Natural killer cell (primary cell): ENCODE measurements around the gene MRPS6. TPM values are rescaled to one million over a fixed set of nuclear protein-coding genes. Genes with fewer than 3 reads are reported as not detected.

Experiments
- ATAC-seq, 3 donors: fragments of 150-1000 bp in 2 of 3; fragments of 200-7000 bp in 1 of 3; cut with Tn5 transposase; 1 replicate in 1 of 3; 2 replicates in 2 of 3; pipeline ENCODE4 v1.10.0; 2021; ENCODE audit warnings: mild to moderate bottlenecking in 2 of 3, moderate library complexity in 2 of 3
- DNase-seq, 2 donors: peaks; one replicate each; pipeline versions ENCODE4 v3.0.0 to v3.0.0-alpha.2; 2013 to 2021; ENCODE audit warnings: mixed read lengths in 1 of 2
- H3K27ac ChIP-seq: one replicate; pipeline ENCODE4 v1.5.1; 2013; ENCODE audit warnings: mild to moderate bottlenecking, low read length
- H3K27me3 ChIP-seq: one replicate; pipeline ENCODE4 v1.6.1; 2013; ENCODE audit warnings: low read length; ENCODE audit not compliant: control insufficient read depth, insufficient read depth
- H3K36me3 ChIP-seq: one replicate; pipeline ENCODE4 v1.6.1; 2013; ENCODE audit warnings: low read length; ENCODE audit not compliant: control insufficient read depth, insufficient read depth
- H3K4me1 ChIP-seq: one replicate; pipeline ENCODE4 v1.6.1; 2013; ENCODE audit warnings: low read length; ENCODE audit not compliant: control insufficient read depth, insufficient read depth
- H3K4me3 ChIP-seq: one replicate; pipeline ENCODE4 v1.5.1; 2013; ENCODE audit warnings: low read length
- H3K9me3 ChIP-seq: one replicate; pipeline ENCODE4 v1.6.1; 2013; ENCODE audit warnings: low read length; ENCODE audit not compliant: control insufficient read depth, insufficient read depth
- H3K27ac Mint-ChIP-seq, 2 donors: one replicate each; pipeline ENCODE4 v1.8.0; 2022; ENCODE audit warnings: mild to moderate bottlenecking in 2 of 2, mixed read lengths in 2 of 2, moderate library complexity in 1 of 2
- H3K27me3 Mint-ChIP-seq, 2 donors: one replicate each; pipeline ENCODE4 v1.8.0; 2022; ENCODE audit warnings: low read depth in 2 of 2, mixed read lengths in 2 of 2
- H3K36me3 Mint-ChIP-seq: one replicate; pipeline ENCODE4 v1.8.0; 2022; ENCODE audit warnings: mixed read lengths
- H3K4me1 Mint-ChIP-seq, 2 donors: one replicate each; pipeline ENCODE4 v1.8.0; 2022; ENCODE audit warnings: mixed read lengths in 2 of 2
- H3K4me3 Mint-ChIP-seq: one replicate; pipeline ENCODE4 v1.8.0; 2022; ENCODE audit warnings: mild to moderate bottlenecking, moderate library complexity, mixed read lengths
- H3K9me3 Mint-ChIP-seq, 2 donors: one replicate each; pipeline ENCODE4 v1.8.0; 2022; ENCODE audit warnings: mixed read lengths in 2 of 2
- CTCF ChIP-seq: fragments of 200-600 bp; IDR thresholded peaks from one replicate; pipeline ENCODE4 v1.8.0; 2022; ENCODE audit warnings: antibody characterized with exemption
- WGBS: methylation state at CpG from one replicate; pipeline ENCODE4 v1.1.7; 2013; ENCODE audit warnings: missing lambda C conversion rate; ENCODE audit not compliant: insufficient coverage; 5-methylcytosine and 5-hydroxymethylcytosine counted together
- intact Hi-C: fragments of 100-400 bp; cut with micrococcal nuclease; formaldehyde crosslinking; loops from one replicate; pipeline ENCODE4 v1.14.2; 2022
- total RNA-seq, 4 donors: library from RNA; stranded (reverse); fragments of 120-200 nt in 1 of 4; gene quantifications; one replicate each; pipeline versions ENCODE4 v1.2.3 to v1.2.4, GENCODE V29; 2013 to 2022

Gene MRPS6
- total RNA-seq, 3 donors from 2014 or later (not counting 1 experiment from before 2014, with no cell fraction given) = 42.7 to 54.5 (median 44.3) TPM

GRCh38 chr21:34132926-34133325 is 59.5 kb downstream of the MRPS6 start:
- ATAC-seq (no peak), DNase-seq (no peak)
- Histone ChIP-seq H3K27me3 (no peaks in the 10 kb centered on the region), H3K4me1 (peaks cover 35% of the 10 kb centered on the region), H3K27ac (no peak overlapping the region), H3K9me3 (no peaks in the 10 kb centered on the region), H3K4me3 (no peak overlapping the region), H3K36me3 (peaks cover 4% of the 10 kb centered on the region)
- no peak for TF ChIP-seq CTCF
- intact Hi-C loops = loop anchor here (10.0 kb wide), 1 partner anchor 72 kb away; no protein-coding TSS in a partner anchor
- Mint-ChIP-seq H3K4me3 (no peak overlapping the region), H3K9me3 (no peaks in the 10 kb centered on the region), H3K27ac (peak overlapping the region; percentile 57 to 71), H3K36me3 (no peaks in the 10 kb centered on the region), H3K27me3 (no peaks in the 10 kb centered on the region), H3K4me1 (peaks cover 70% of the 10 kb centered on the region in 2 donors)
- WGBS = no CpG with 5 or more reads among the region's 4 CpGs

- 60% methylated on average over 1 of the region's 1 CpG for WGBS
- H3K36me3 ChIP-seq = peaks cover 4% of the 10 kb centered on the region
- ATAC-seq = no peak
- no peaks in the 10 kb centered on the region for H3K9me3 ChIP-seq
- peaks cover 35% of the 10 kb centered on the region for H3K4me1 ChIP-seq
- no peak for DNase-seq
- no peak overlapping the region for H3K27ac ChIP-seq
- Mint-ChIP-seq H3K36me3 (no peaks in the 10 kb centered on the region), H3K27ac (peak overlapping the region; percentile 57 to 71), H3K4me3 (no peak overlapping the region), H3K4me1 (peaks cover 66 to 68% of the 10 kb centered on the region in 2 donors), H3K9me3 (no peaks in the 10 kb centered on the region), H3K27me3 (no peaks in the 10 kb centered on the region)
- no peak for TF ChIP-seq CTCF
- intact Hi-C loops = loop anchor here (10.0 kb wide), 1 partner anchor 71 kb away; no protein-coding TSS in a partner anchor
- H3K27me3 ChIP-seq = no peaks in the 10 kb centered on the region
- H3K4me3 ChIP-seq = no peak overlapping the region
Observed at GRCh38 chr21:34133392-34133791, 60.0 kb downstream of the MRPS6 start.

GRCh38 chr21:34133802-34134201 is 60.4 kb downstream of the MRPS6 start:
- no peaks in the 10 kb centered on the region for H3K27me3 Mint-ChIP-seq
- TF ChIP-seq CTCF = no peak
- ATAC-seq (no peak), DNase-seq (no peak)
- peaks cover 4% of the 10 kb centered on the region for H3K36me3 ChIP-seq
- no peaks in the 10 kb centered on the region for H3K9me3 ChIP-seq
- H3K27ac Mint-ChIP-seq = peak overlapping the region in 1 of 2 donors; percentile 71
- 98% methylated on average over 2 of the region's 2 CpGs for WGBS
- H3K36me3 Mint-ChIP-seq = no peaks in the 10 kb centered on the region
- peaks cover 62 to 64% of the 10 kb centered on the region in 2 donors for H3K4me1 Mint-ChIP-seq
- H3K4me3 Mint-ChIP-seq = no peak overlapping the region
- no peak overlapping the region for H3K4me3 ChIP-seq
- no peaks in the 10 kb centered on the region for H3K27me3 ChIP-seq
- peaks cover 33% of the 10 kb centered on the region for H3K4me1 ChIP-seq
- H3K9me3 Mint-ChIP-seq = no peaks in the 10 kb centered on the region
- intact Hi-C loops = loop anchor here (10.0 kb wide), 1 partner anchor 71 kb away; no protein-coding TSS in a partner anchor
- no peak overlapping the region for H3K27ac ChIP-seq

- Mint-ChIP-seq H3K4me1 (peaks cover 53 to 55% of the 10 kb centered on the region in 2 donors), H3K27me3 (no peaks in the 10 kb centered on the region), H3K9me3 (no peaks in the 10 kb centered on the region), H3K27ac (peak overlapping the region in 1 of 2 donors; percentile 33), H3K36me3 (no peaks in the 10 kb centered on the region), H3K4me3 (no peak overlapping the region)
- Histone ChIP-seq H3K4me1 (peaks cover 17% of the 10 kb centered on the region), H3K27me3 (no peaks in the 10 kb centered on the region), H3K4me3 (no peak overlapping the region), H3K9me3 (no peaks in the 10 kb centered on the region), H3K27ac (no peak overlapping the region), H3K36me3 (peaks cover 4% of the 10 kb centered on the region)
- ATAC-seq (no peak), DNase-seq (no peak)
- intact Hi-C loops = loop anchor here (10.0 kb wide), 1 partner anchor 69 kb away; no protein-coding TSS in a partner anchor
- no peak for TF ChIP-seq CTCF
- 94% methylated on average over 5 of the region's 5 CpGs for WGBS
Observed at GRCh38 chr21:34135330-34135729, 62.0 kb downstream of the MRPS6 start.
